GM21619 (cell line): Measurements from ENCODE around the gene ITGAL.
A peak's percentile ranks its signal among the peaks of the same experiment; 100 is the strongest.
"Not testable (repeated sequence)": the region's sequence is repeated elsewhere in the genome, so short reads cannot be mapped to it uniquely, and the experiment has no call there.

Experiments
- ATAC-seq: cut with Tn5 transposase; IDR thresholded peaks from one replicate; pipeline ENCODE4 v1.9.1; 2021; ENCODE audit not compliant: unreplicated experiment

Gene ITGAL

GRCh38 chr16:30457743-30458560 lies 14.6 kb upstream of the ITGAL start:
- no peak for ATAC-seq

GRCh38 chr16:30458561-30459394 lies 13.8 kb upstream of the ITGAL start:
- peak; percentile 73 for ATAC-seq

- ATAC-seq, result no peak
Measured at GRCh38 chr16:30459456-30459855, 13.1 kb upstream of the ITGAL start.

- not testable (repeated sequence) for ATAC-seq
Measured at GRCh38 chr16:30461426-30461825, 11.1 kb upstream of the ITGAL start.

- no peak for ATAC-seq
Measured at GRCh38 chr16:30464078-30464477, 8.5 kb upstream of the ITGAL start.

- no peak for ATAC-seq
Measured at GRCh38 chr16:30470170-30470512, 2.4 kb upstream of the ITGAL start.

GRCh38 chr16:30470632-30470995 lies 1.9 kb upstream of the ITGAL start:
- ATAC-seq, result no peak

GRCh38 chr16:30473231-30474073 lies 910 bp downstream of the ITGAL start:
- ATAC-seq, result peak; percentile 28

GRCh38 chr16:30474074-30474452 lies 1.5 kb downstream of the ITGAL start:
- ATAC-seq, result no peak

- no peak for ATAC-seq
Measured at GRCh38 chr16:30474684-30475083, 2.1 kb downstream of the ITGAL start.

GRCh38 chr16:30476991-30477390 lies 4.4 kb downstream of the ITGAL start:
- ATAC-seq, result no peak

- not testable (repeated sequence) for ATAC-seq
Measured at GRCh38 chr16:30477773-30478172, 5.2 kb downstream of the ITGAL start.

GRCh38 chr16:30478766-30479478 lies 6.4 kb downstream of the ITGAL start:
- no peak for ATAC-seq

GRCh38 chr16:30481381-30481780 lies 8.8 kb downstream of the ITGAL start:
- ATAC-seq, result no peak

GRCh38 chr16:30482366-30482765 lies 9.8 kb downstream of the ITGAL start:
- no peak for ATAC-seq

GRCh38 chr16:30484887-30485286 lies 12.3 kb downstream of the ITGAL start:
- ATAC-seq, result no peak

GRCh38 chr16:30485818-30486436 lies 13.4 kb downstream of the ITGAL start:
- ATAC-seq, result no peak

GRCh38 chr16:30488764-30489605 lies 16.4 kb downstream of the ITGAL start:
- no peak for ATAC-seq

GRCh38 chr16:30490210-30490609 lies 17.7 kb downstream of the ITGAL start:
- no peak for ATAC-seq
